ENCODE data around the gene SKAP1. TPM values are rescaled to one million over a fixed set of nuclear protein-coding genes. Genes with fewer than 3 reads are reported as not detected.
A peak's percentile ranks its signal among the peaks of the same experiment; 100 is the strongest.

SKAP1 gene
- total and polyA plus RNA-seq, 2 of the 13 experiments (the other 11 are each of a cell fraction or from before 2014, with no cell fraction given), result 0.21 TPM; not detected in 1

- TF ChIP-seq AHDC1 (CRISPR knock-in tag; IDR thresholded peaks at IDR 0.05; ENCODE audit: borderline replicate concordance), result peak; percentile 67; the same call in 1 of the 2 replicates
- peak; percentile 67 for TF ChIP-seq FOSL2 (CRISPR knock-in tag; IDR thresholded peaks at IDR 0.05)
- peak; percentile 15; the same call in 1 of the 2 replicates for TF ChIP-seq FOXP4 (CRISPR knock-in tag; IDR thresholded peaks at IDR 0.05)
- TF ChIP-seq ZNF503 (CRISPR knock-in tag; IDR thresholded peaks at IDR 0.05), result 0 out of 2 replicates have a peak, but pooled peaks have one; percentile 25
- TF ChIP-seq ZNF580 (CRISPR knock-in tag; IDR thresholded peaks at IDR 0.05; ENCODE audit: borderline replicate concordance, low read depth), result 0 out of 2 replicates have a peak, but pooled peaks have one; percentile 7
- no peak for TF ChIP-seq TRIM24 (CRISPR knock-in tag; IDR thresholded peaks at IDR 0.05)
- TF ChIP-seq HOXA5 (CRISPR knock-in tag; IDR thresholded peaks at IDR 0.05), result 0 out of 2 replicates have a peak, but pooled peaks have one; percentile 39
- peak; percentile 65; the same call in 1 of the 2 replicates for TF ChIP-seq ZNF280D (CRISPR knock-in tag; IDR thresholded peaks at IDR 0.05)
- TF ChIP-seq JUNB (CRISPR knock-in tag; IDR thresholded peaks at IDR 0.05; ENCODE audit: borderline replicate concordance), result no peak
- 0 out of 2 replicates have a peak, but pooled peaks have one; percentile 30 for TF ChIP-seq MEIS2 (CRISPR knock-in tag; IDR thresholded peaks at IDR 0.05)
- TF ChIP-seq HNF4A (CRISPR knock-in tag; IDR thresholded peaks at IDR 0.05), result peak; percentile 61
- 0 out of 2 replicates have a peak, but pooled peaks have one; percentile 25 for TF ChIP-seq ZNF30 (CRISPR knock-in tag; IDR thresholded peaks at IDR 0.05)
- peak; percentile 35; the same call in 1 of the 2 replicates for TF ChIP-seq MEF2D (CRISPR knock-in tag; IDR thresholded peaks at IDR 0.05)
- TF ChIP-seq ATF1 (CRISPR knock-in tag; IDR thresholded peaks at IDR 0.05), result 0 out of 2 replicates have a peak, but pooled peaks have one; percentile 27
- TF ChIP-seq FOXP1 (IDR thresholded peaks at IDR 0.05), result no peak
- peak; percentile 38 for TF ChIP-seq FOXP1 (CRISPR knock-in tag; IDR thresholded peaks at IDR 0.05)
- TF ChIP-seq CEBPG (CRISPR knock-in tag; IDR thresholded peaks at IDR 0.05), result peak; percentile 39
Measured at GRCh38 chr17:48162946-48163506, 267.0 kb downstream of the SKAP1 start (continued).

Measured in HepG2 (cell line).